Tibial nerve (tissue), 3 donors: Measurements from ENCODE around the gene CRYGB.

Experiments
- CTCF ChIP-seq, 5 experiments: fragments of 200-600 bp in 3 of 5; fragments of 450-650 bp in 2 of 5; sonication (generic) in 3 of 5; IDR thresholded peaks; one replicate each; pipeline ENCODE4 v1.5.1; 2016 to 2019; ENCODE audit warnings: antibody characterized with exemption in 5 of 5, mild to moderate bottlenecking in 3 of 5, moderate library complexity in 2 of 5
- POLR2A ChIP-seq, 2 donors: fragments of 450-650 bp; IDR thresholded peaks; one replicate each; pipeline ENCODE4 v1.6.1; 2017; ENCODE audit warnings: antibody characterized with exemption in 2 of 2, mild to moderate bottlenecking in 2 of 2, moderate library complexity in 2 of 2

- TF ChIP-seq CTCF (IDR thresholded peaks at IDR 0.05) (no peak), POLR2A (IDR thresholded peaks at IDR 0.05) (no peak)
These were observed 44.0 kb upstream of the CRYGB start, which contains the start of gene C2orf80 for GRCh38 chr2:208189810-208190503.
